Neutrophil (primary cell): ENCODE measurements around the gene FAM25G.

ENCODE experiments used
- H3K27ac ChIP-seq: fragments of 200-600 bp; sonication (generic); 2 replicates; pipeline ENCODE4 v1.5.1; 2016; ENCODE audit warnings: mild to moderate bottlenecking, moderate library complexity
- H3K27me3 ChIP-seq: fragments of 200-600 bp; sonication (generic); 2 replicates; pipeline ENCODE4 v1.6.0; 2016; ENCODE audit warnings: mild to moderate bottlenecking
- H3K36me3 ChIP-seq: fragments of 200-600 bp; sonication (generic); 2 replicates; pipeline ENCODE4 v1.5.1; 2017
- H3K4me1 ChIP-seq, 2 experiments: fragments of 200-600 bp in 1 of 2; sonication (generic) in 1 of 2; 1 replicate in 1 of 2; 2 replicates in 1 of 2; pipeline versions ENCODE4 v1.5.1 to v1.6.1; 2013 to 2016; ENCODE audit warnings: low read depth in 1 of 2, low read length in 1 of 2, mild to moderate bottlenecking in 1 of 2, moderate library complexity in 1 of 2; ENCODE audit not compliant: control insufficient read depth in 1 of 2, insufficient read depth in 1 of 2
- H3K4me3 ChIP-seq, 2 experiments: fragments of 200-600 bp in 1 of 2; sonication (generic) in 1 of 2; 1 replicate in 1 of 2; 2 replicates in 1 of 2; pipeline ENCODE4 v1.5.1; 2013 to 2016; ENCODE audit warnings: low read depth in 1 of 2, low read length in 1 of 2, mild to moderate bottlenecking in 1 of 2, moderate library complexity in 1 of 2
- H3K9me3 ChIP-seq: fragments of 200-600 bp; sonication (generic); 2 replicates; pipeline ENCODE4 v1.5.1; 2016
- CTCF ChIP-seq: fragments of 200-600 bp; sonication (generic); IDR thresholded peaks from 2 replicates; pipeline ENCODE4 v1.5.1; 2016; ENCODE audit warnings: antibody characterized with exemption

FAM25G gene

GRCh38 chr10:47451273-47451997 is 40.1 kb downstream of the FAM25G start:
- Histone ChIP-seq H3K4me1 (no peaks in the 10 kb centered on the region), H3K27me3 (no peaks in the 10 kb centered on the region), H3K4me3 (no peak overlapping the region), H3K9me3 (no peaks in the 10 kb centered on the region), H3K36me3 (no peaks in the 10 kb centered on the region), H3K27ac (no peak overlapping the region)
- TF ChIP-seq CTCF = no peak

GRCh38 chr10:47450442-47450841 is 41.1 kb downstream of the FAM25G start:
- TF ChIP-seq CTCF = no peak
- H3K9me3 ChIP-seq = no peaks in the 10 kb centered on the region
- no peaks in the 10 kb centered on the region for H3K27me3 ChIP-seq
- H3K4me1 ChIP-seq = no peaks in the 10 kb centered on the region
- H3K4me3 ChIP-seq = no peak overlapping the region
- H3K27ac ChIP-seq = no peak overlapping the region
- H3K36me3 ChIP-seq = no peaks in the 10 kb centered on the region

GRCh38 chr10:47449979-47450378 is 41.5 kb downstream of the FAM25G start:
- no peaks in the 10 kb centered on the region for H3K36me3 ChIP-seq
- no peak overlapping the region for H3K4me3 ChIP-seq
- no peaks in the 10 kb centered on the region for H3K4me1 ChIP-seq
- no peaks in the 10 kb centered on the region for H3K27me3 ChIP-seq
- TF ChIP-seq CTCF = no peak
- no peaks in the 10 kb centered on the region for H3K9me3 ChIP-seq
- H3K27ac ChIP-seq = no peak overlapping the region

GRCh38 chr10:47449102-47449978 is 42.2 kb downstream of the FAM25G start:
- Histone ChIP-seq H3K36me3 (no peaks in the 10 kb centered on the region), H3K4me3 (no peak overlapping the region), H3K27ac (no peak overlapping the region), H3K27me3 (no peaks in the 10 kb centered on the region), H3K4me1 (no peaks in the 10 kb centered on the region), H3K9me3 (no peaks in the 10 kb centered on the region)
- TF ChIP-seq CTCF = no peak

- Histone ChIP-seq H3K36me3 (no peaks in the 10 kb centered on the region), H3K27ac (no peak overlapping the region), H3K4me3 (no peak overlapping the region), H3K9me3 (no peaks in the 10 kb centered on the region), H3K27me3 (no peaks in the 10 kb centered on the region), H3K4me1 (no peaks in the 10 kb centered on the region)
- no peak for TF ChIP-seq CTCF
Observed at GRCh38 chr10:47447705-47448104, 43.8 kb downstream of the FAM25G start.
